ENCODE data around the gene RIOK3. TPM values are rescaled to one million over a fixed set of nuclear protein-coding genes. Genes with fewer than 3 reads are reported as not detected.

RIOK3 gene
- polyA plus RNA-seq, 3 donors from 2014 or later: 48.6 to 79.3 (median 72.8) TPM

GRCh38 chr18:23458830-23459529, 5.9 kb downstream of the RIOK3 start:
- H3K4me3 Mint-ChIP-seq: peak overlapping the region; percentile 25 to 76 (median 54)
- H3K36me3 Mint-ChIP-seq: peaks cover 15 to 16% (median 16%) of the 10 kb centered on the region in 3 donors
- H3K9me3 Mint-ChIP-seq: no peaks in the 10 kb centered on the region
- no peak for DNase-seq
- peaks cover 0 to 8% (median 1%) of the 10 kb centered on the region in 3 donors for H3K27me3 Mint-ChIP-seq (ENCODE audit: low read depth in 3 of 3)
- H3K27ac Mint-ChIP-seq: peak overlapping the region; percentile 23 to 82 (median 68)
- H3K4me1 Mint-ChIP-seq: peaks cover 74 to 84% of the 10 kb centered on the region in 2 donors

GRCh38 chr18:23459530-23459921, 6.4 kb downstream of the RIOK3 start:
- no peak for DNase-seq
- H3K36me3 Mint-ChIP-seq: peaks cover 16 to 21% (median 18%) of the 10 kb centered on the region in 3 donors
- H3K27ac Mint-ChIP-seq: peak overlapping the region in 4 of 6 donors; percentile 8 to 72 (median 22)
- H3K27me3 Mint-ChIP-seq (ENCODE audit: low read depth in 3 of 3): peaks cover 0 to 6% (median 1%) of the 10 kb centered on the region in 3 donors
- peak overlapping the region; percentile 9 to 64 (median 25) for H3K4me3 Mint-ChIP-seq
- H3K9me3 Mint-ChIP-seq: no peaks in the 10 kb centered on the region
- H3K4me1 Mint-ChIP-seq: peaks cover 68 to 83% of the 10 kb centered on the region in 2 donors

DNA sequence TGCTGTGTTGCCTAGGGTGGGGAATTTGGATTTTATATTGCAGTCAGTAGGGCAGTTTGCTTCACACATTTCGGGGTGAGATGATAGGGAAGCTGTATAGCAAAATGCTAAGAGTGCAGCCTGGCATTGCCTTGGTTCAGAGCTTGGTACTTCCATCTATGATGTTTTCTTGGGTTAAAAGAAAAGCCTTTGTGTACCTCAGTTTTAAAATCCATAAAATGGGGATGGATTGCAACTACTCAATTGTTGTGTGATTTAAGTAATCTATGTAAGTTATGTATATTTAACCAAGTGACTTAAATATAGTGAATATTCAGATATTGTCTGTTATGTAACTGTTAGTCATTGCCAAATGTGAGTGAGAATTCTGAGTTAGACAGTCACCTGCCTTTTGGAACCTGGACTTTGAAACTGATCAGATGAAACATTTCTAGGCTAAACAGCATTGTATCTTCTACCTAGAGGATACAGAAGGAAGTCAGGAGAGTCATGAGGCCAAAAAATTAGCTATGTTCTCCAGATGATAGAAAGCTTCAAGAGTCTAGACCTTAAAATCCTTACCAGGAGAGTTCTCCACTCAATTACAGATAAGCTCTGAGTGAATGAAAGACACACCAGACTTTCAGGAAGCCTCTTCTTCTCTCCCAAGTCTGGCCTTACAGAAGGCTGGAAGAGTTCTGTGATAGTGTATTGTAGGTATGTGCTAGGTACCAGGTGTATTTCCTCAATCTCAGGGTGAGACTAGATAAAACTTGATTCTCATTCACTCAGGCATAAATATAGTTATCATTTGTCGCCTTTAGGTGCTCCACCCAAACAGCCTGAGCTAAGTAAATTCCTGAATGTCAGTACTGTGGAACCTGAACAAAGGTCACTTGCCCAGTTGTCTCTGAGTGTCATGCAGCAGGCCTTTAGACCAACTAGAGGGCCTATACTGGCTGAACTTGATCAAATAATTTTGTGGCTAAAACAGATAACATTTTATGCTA, 7.5 kb downstream of the RIOK3 start:
- H3K36me3 Mint-ChIP-seq: peaks cover 20 to 25% (median 23%) of the 10 kb centered on the region in 3 donors
- peak overlapping the region; percentile 2 to 47 (median 34) for H3K4me3 Mint-ChIP-seq

GRCh38 chr18:23462876-23463275, 9.8 kb downstream of the RIOK3 start:
- Mint-ChIP-seq H3K27ac (no peak overlapping the region), H3K4me1 (peaks cover 42 to 60% of the 10 kb centered on the region in 2 donors), H3K9me3 (no peaks in the 10 kb centered on the region), H3K36me3 (peaks cover 16 to 36% (median 31%) of the 10 kb centered on the region in 3 donors), H3K4me3 (no peak overlapping the region), H3K27me3 (ENCODE audit: low read depth in 3 of 3) (peaks cover 0 to 4% (median 0%) of the 10 kb centered on the region in 3 donors)
- no peak for DNase-seq

More for the DNA sequence above, 7.5 kb downstream of the RIOK3 start:
- Mint-ChIP-seq H3K27me3 (ENCODE audit: low read depth in 3 of 3) (peaks cover 0 to 4% (median 1%) of the 10 kb centered on the region in 3 donors), H3K4me1 (peaks cover 63 to 79% of the 10 kb centered on the region in 2 donors), H3K9me3 (no peaks in the 10 kb centered on the region), H3K27ac (peak overlapping the region; percentile 17 to 81 (median 44))
- no peak for DNase-seq

DNA sequence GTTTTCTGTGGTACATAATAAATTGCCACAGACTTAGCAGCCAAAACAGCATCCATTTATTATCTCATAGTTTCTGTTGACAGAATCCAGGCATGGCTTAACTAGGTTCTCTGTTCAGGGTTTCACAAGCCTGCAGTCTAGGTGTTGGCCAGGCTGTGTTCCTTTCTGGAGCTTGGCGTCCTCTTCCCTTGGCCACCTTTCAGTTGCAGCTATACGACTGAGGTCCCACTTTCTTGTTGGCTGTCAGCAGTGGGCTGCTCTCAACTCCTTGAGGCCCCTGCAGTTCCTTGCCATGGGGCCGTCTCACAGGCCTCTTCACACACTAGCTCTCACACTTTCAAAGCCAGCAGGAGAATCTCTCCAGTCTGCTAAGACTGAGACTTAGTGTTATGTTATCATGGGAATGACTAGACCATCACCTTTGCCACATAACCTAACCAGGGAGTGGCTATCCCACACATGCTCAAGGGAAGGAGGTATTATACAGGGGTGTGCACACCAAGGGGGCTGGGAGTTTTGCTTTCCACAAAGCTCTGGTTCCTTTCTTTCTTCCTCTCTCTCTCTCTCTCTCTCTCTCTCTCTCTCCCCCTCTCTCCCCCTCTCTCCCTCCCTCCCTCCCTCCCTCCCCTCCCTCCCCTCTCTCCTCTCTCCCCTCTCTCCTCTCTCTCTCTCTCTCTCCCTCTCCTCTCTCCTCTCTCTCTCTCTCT, 15.8 kb downstream of the RIOK3 start:
- no peak for DNase-seq
- peaks cover 0 to 6% (median 3%) of the 10 kb centered on the region in 3 donors for H3K27me3 Mint-ChIP-seq (ENCODE audit: low read depth in 3 of 3)
- H3K27ac Mint-ChIP-seq: no peak overlapping the region
- H3K9me3 Mint-ChIP-seq: no peaks in the 10 kb centered on the region
- H3K36me3 Mint-ChIP-seq: peaks cover 11 to 41% (median 25%) of the 10 kb centered on the region in 3 donors
- H3K4me1 Mint-ChIP-seq: peaks cover 2 to 13% of the 10 kb centered on the region in 2 donors
- H3K4me3 Mint-ChIP-seq: no peak overlapping the region

- Mint-ChIP-seq H3K4me1 (peaks cover 0 to 9% of the 10 kb centered on the region in 2 donors), H3K9me3 (no peaks in the 10 kb centered on the region), H3K27ac (peak overlapping the region in 3 of 6 donors; percentile 10 to 59 (median 41)), H3K36me3 (peaks cover 18 to 42% (median 27%) of the 10 kb centered on the region in 3 donors), H3K27me3 (ENCODE audit: low read depth in 3 of 3) (peaks cover 0 to 8% (median 3%) of the 10 kb centered on the region in 3 donors), H3K4me3 (no peak overlapping the region)
- DNase-seq: no peak
Measured at GRCh38 chr18:23470620-23471387, 17.7 kb downstream of the RIOK3 start.

- no peak overlapping the region for H3K4me3 Mint-ChIP-seq
- peaks cover 18 to 41% (median 28%) of the 10 kb centered on the region in 3 donors for H3K36me3 Mint-ChIP-seq
- no peaks in the 10 kb centered on the region for H3K9me3 Mint-ChIP-seq
- H3K27ac Mint-ChIP-seq: no peak overlapping the region
- H3K4me1 Mint-ChIP-seq: peaks cover 0 to 6% of the 10 kb centered on the region in 2 donors
- peaks cover 0 to 8% (median 3%) of the 10 kb centered on the region in 3 donors for H3K27me3 Mint-ChIP-seq (ENCODE audit: low read depth in 3 of 3)
- no peak for DNase-seq
Measured at GRCh38 chr18:23471486-23471885, 18.4 kb downstream of the RIOK3 start.

DNA sequence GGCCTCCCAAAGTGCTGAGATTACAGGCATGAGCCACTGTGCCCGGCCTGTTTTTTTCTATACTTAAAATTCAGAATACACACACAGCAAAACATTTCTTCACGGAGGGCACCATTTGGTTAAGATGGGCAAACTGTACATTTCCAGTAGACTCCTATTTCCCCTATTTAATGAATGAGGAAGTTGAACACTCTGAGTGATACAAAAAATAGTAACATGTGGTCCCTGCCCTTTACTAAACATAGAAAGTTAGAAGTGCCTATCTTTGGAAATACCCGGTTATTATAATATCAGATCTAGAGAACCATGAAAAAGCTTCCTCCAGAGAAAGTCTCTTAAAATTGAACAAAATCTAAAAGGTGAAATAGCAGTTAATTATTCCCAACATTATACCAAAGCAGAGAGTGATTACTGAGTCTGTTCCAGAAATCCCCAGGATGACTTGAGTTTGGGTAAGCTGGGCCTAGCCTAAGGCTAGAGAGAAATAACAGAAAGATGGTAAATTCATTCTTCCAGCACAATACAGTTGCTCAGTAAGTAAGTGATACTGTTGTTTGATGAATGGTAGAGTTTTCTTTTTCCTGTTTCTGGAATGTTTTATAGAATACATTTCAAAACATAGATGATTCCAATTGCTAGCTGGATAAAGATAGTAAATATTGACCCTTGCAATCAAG, 26.9 kb downstream of the RIOK3 start:
- Mint-ChIP-seq H3K27ac (peak overlapping the region in 2 of 6 donors; percentile 6 to 57), H3K4me1 (no peaks in the 10 kb centered on the region), H3K9me3 (no peaks in the 10 kb centered on the region), H3K36me3 (peaks cover 20 to 49% (median 30%) of the 10 kb centered on the region in 3 donors), H3K27me3 (ENCODE audit: low read depth in 3 of 3) (peaks cover 0 to 5% (median 3%) of the 10 kb centered on the region in 3 donors), H3K4me3 (no peak overlapping the region)
- DNase-seq: no peak

DNA sequence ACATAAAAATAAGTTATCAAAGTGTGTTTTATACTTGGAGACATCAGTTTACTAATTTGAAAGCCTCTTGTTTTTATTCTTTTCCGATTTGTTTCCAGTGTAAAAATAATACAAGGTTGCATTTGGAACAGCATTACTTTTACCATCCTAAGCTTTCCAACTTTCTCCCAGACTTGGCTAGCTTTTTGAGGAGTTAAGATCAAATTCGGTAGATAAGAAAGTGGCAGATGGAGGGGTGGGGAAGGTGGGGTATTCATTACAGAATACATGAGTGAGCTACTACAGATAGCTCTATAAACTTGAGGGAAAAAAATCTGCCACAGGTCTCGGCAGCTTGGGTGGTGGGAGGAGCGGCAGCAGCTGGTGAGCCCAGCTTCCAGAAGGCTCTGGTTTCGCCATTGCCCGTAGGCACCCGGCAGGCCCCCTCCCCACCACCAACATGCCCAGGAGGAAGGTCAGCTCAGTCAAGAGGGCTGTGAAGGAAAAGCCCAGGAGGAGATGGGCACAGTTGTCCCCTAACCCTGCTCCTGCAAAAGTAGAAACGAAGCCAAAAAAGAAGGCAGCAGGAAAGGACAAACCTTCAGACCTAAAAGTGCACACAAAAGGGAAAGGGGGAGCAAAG, 31.6 kb downstream of the RIOK3 start:
- peaks cover 2 to 3% (median 2%) of the 10 kb centered on the region in 3 donors for H3K27me3 Mint-ChIP-seq (ENCODE audit: low read depth in 3 of 3)
- no peak overlapping the region for H3K4me3 Mint-ChIP-seq
- H3K9me3 Mint-ChIP-seq: no peaks in the 10 kb centered on the region
- DNase-seq: no peak
- H3K27ac Mint-ChIP-seq: peak overlapping the region in 3 of 6 donors; percentile 34 to 81 (median 43)
- H3K36me3 Mint-ChIP-seq: peaks cover 5 to 21% (median 16%) of the 10 kb centered on the region in 3 donors
- H3K4me1 Mint-ChIP-seq: peaks cover 14 to 15% of the 10 kb centered on the region in 2 donors

DNA sequence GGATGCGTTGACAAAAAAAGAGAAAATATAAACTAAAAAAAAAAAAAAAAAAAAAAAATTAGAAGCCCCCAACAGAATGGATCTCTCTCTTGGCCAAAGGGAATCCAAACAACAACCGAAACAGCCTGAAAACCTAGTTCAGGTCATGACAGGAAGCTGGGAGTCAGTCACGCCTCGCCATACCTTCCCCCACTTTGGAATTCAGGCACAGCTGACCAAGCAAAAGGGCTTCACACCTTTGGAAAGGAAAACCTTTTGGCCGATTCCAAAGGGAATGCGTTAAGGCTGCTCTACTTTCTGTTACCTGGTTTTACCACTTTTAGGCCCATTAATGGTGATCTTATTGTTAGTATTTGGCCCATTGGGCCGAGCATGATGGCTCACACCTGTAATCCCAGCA, 32.3 kb downstream of the RIOK3 start:
- no peak for DNase-seq
- H3K36me3 Mint-ChIP-seq: peaks cover 0 to 14% (median 9%) of the 10 kb centered on the region in 3 donors
- H3K27ac Mint-ChIP-seq: peak overlapping the region in 2 of 6 donors; percentile 30 to 36
- peaks cover 2 to 6% (median 2%) of the 10 kb centered on the region in 3 donors for H3K27me3 Mint-ChIP-seq (ENCODE audit: low read depth in 3 of 3)
- no peaks in the 10 kb centered on the region for H3K9me3 Mint-ChIP-seq
- H3K4me1 Mint-ChIP-seq: peaks cover 16 to 19% of the 10 kb centered on the region in 2 donors
- no peak overlapping the region for H3K4me3 Mint-ChIP-seq

DNA sequence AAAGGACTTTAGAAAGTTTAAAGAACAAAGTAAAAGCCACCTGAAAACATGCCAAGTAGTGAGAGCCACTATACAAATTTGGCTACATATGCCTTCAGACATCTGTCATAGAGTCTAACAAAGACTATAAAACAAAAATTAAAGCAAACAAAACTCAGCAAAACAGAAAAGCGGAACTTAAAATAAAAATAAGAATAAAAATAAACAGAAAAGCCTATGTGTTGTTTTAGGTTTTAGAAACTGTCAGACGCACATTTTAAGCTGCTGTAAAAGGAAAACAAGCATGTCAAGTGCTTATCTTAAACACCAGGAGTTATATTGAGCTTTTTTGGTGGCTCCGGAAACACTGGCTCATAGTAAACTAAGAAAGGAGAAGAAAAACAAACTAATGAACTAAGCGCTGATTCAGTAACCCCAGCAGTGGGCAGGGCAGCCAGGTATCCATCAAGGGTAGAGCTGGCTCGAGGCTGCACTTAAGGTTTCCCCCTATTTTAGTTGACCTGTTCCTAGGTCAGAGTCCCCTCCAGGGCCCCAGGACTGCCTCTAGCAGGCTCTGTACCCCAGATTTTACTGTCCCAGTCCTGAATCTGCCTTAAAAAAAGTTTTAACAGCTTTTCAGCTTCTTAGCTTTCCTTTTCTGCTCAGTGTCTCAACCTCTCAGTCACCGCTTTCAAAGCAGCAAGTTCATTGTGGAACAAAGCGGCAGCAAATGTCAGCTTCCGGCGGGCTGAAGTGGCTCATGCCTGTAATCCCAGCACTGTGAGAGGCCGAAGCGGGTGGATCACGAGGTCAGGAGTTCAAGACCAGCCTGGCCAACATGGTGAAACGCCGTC, 34.9 kb downstream of the RIOK3 start:
- H3K27me3 Mint-ChIP-seq (ENCODE audit: low read depth in 3 of 3): peaks cover 2 to 6% (median 2%) of the 10 kb centered on the region in 3 donors
- peaks cover 0 to 3% (median 0%) of the 10 kb centered on the region in 3 donors for H3K36me3 Mint-ChIP-seq
- H3K9me3 Mint-ChIP-seq: no peaks in the 10 kb centered on the region
- peak overlapping the region; percentile 68 to 87 (median 79) for H3K4me3 Mint-ChIP-seq
- peak; percentile 42 to 57 (median 46) for DNase-seq
- H3K27ac Mint-ChIP-seq: peak overlapping the region; percentile 86 to 92 (median 86)
- peaks cover 16 to 20% of the 10 kb centered on the region in 2 donors for H3K4me1 Mint-ChIP-seq

Data from immature natural killer cell (primary cell).